ENCODE results near the gene CLDN10. TPM values are rescaled to one million over a fixed set of nuclear protein-coding genes. Genes with fewer than 3 reads are reported as not detected.

Gene CLDN10
- polyA plus RNA-seq, 3 donors: 112 to 114 (median 114) TPM

- no peak for DNase-seq (ENCODE audit: low read depth in 3 of 3, low spot score in 2 of 3)
Measured at GRCh38 chr13:95593462-95593861, 40.9 kb downstream of the CLDN10 start.

- DNase-seq (ENCODE audit: low read depth in 3 of 3, low spot score in 2 of 3): no peak
Measured at GRCh38 chr13:95596701-95597100, 44.2 kb downstream of the CLDN10 start.

- DNase-seq (ENCODE audit: low read depth in 3 of 3, low spot score in 2 of 3): no peak
Measured at GRCh38 chr13:95601216-95601615, 48.7 kb downstream of the CLDN10 start.

- DNase-seq (ENCODE audit: low read depth in 3 of 3, low spot score in 2 of 3): no peak
Measured at GRCh38 chr13:95601906-95602305, 49.4 kb downstream of the CLDN10 start.

GRCh38 chr13:95603887-95604555 lies 51.5 kb downstream of the CLDN10 start:
- no peak for DNase-seq (ENCODE audit: low read depth in 3 of 3, low spot score in 2 of 3)

- DNase-seq (ENCODE audit: low read depth in 3 of 3, low spot score in 2 of 3): no peak
Measured at GRCh38 chr13:95604556-95604915, 52.0 kb downstream of the CLDN10 start.

- peak in 1 of 3 donors; percentile 18 for DNase-seq (ENCODE audit: low read depth in 3 of 3, low spot score in 2 of 3)
Measured at GRCh38 chr13:95605448-95606125, 53.1 kb downstream of the CLDN10 start.

GRCh38 chr13:95607366-95607765 lies 54.8 kb downstream of the CLDN10 start:
- DNase-seq (ENCODE audit: low read depth in 3 of 3, low spot score in 2 of 3): no peak

- no peak for DNase-seq (ENCODE audit: low read depth in 3 of 3, low spot score in 2 of 3)
Measured at GRCh38 chr13:95608640-95609323, 56.3 kb downstream of the CLDN10 start.

GRCh38 chr13:95614641-95615245 lies 62.2 kb downstream of the CLDN10 start:
- no peak for DNase-seq (ENCODE audit: low read depth in 3 of 3, low spot score in 2 of 3)

- no peak for DNase-seq (ENCODE audit: low read depth in 3 of 3, low spot score in 2 of 3)
Measured at GRCh38 chr13:95615539-95615938, 63.0 kb downstream of the CLDN10 start.

GRCh38 chr13:95620030-95620824 lies 67.7 kb downstream of the CLDN10 start:
- DNase-seq (ENCODE audit: low read depth in 3 of 3, low spot score in 2 of 3): no peak

GRCh38 chr13:95620825-95621498 lies 68.4 kb downstream of the CLDN10 start:
- DNase-seq (ENCODE audit: low read depth in 3 of 3, low spot score in 2 of 3): no peak

- DNase-seq (ENCODE audit: low read depth in 3 of 3, low spot score in 2 of 3): no peak
Measured at GRCh38 chr13:95623141-95623540, 70.6 kb downstream of the CLDN10 start.

- peak in 1 of 3 donors; percentile 39 for DNase-seq (ENCODE audit: low read depth in 3 of 3, low spot score in 2 of 3)
Measured at GRCh38 chr13:95624020-95624419, 71.5 kb downstream of the CLDN10 start.

- no peak for DNase-seq (ENCODE audit: low read depth in 3 of 3, low spot score in 2 of 3)
Measured at GRCh38 chr13:95626768-95627167, 74.2 kb downstream of the CLDN10 start.

- no peak for DNase-seq (ENCODE audit: low read depth in 3 of 3, low spot score in 2 of 3)
Measured at GRCh38 chr13:95627590-95627989, 75.1 kb downstream of the CLDN10 start.

GRCh38 chr13:95628488-95628887 lies 76.0 kb downstream of the CLDN10 start:
- DNase-seq (ENCODE audit: low read depth in 3 of 3, low spot score in 2 of 3): no peak

GRCh38 chr13:95629071-95629470 lies 76.6 kb downstream of the CLDN10 start:
- DNase-seq (ENCODE audit: low read depth in 3 of 3, low spot score in 2 of 3): no peak

Measured in right renal cortex interstitium (tissue), 3 donors.